ENCODE data around the gene BABAM2. TPM values are rescaled to one million over a fixed set of nuclear protein-coding genes. Genes with fewer than 3 reads are reported as not detected.

The BABAM2 gene
- polyA plus RNA-seq, 1 experiment, result 32.6 TPM

GRCh38 chr2:28291811-28292440 is 401.4 kb downstream of the BABAM2 start:
- POLR2A ChIA-PET, result no interaction called here
- CTCF ChIA-PET, result no interaction called here
- Histone ChIP-seq H3K27me3 (ENCODE audit: control insufficient read depth, insufficient read depth, low read length) (no peaks in the 10 kb centered on the region), H3K36me3 (ENCODE audit: control insufficient read depth, insufficient read depth, low read length) (no peaks in the 10 kb centered on the region), H3K4me3 (ENCODE audit: low read depth, low read length) (no peak overlapping the region)
- DNase-seq (ENCODE audit: low read depth), result no peak
- TF ChIP-seq CTCF (IDR thresholded peaks at IDR 0.05; ENCODE audit: insufficient read depth, low read depth, low read length), result no peak

- ChIA-PET CTCF (no interaction called here), POLR2A (no interaction called here)
- no peak overlapping the region for H3K4me3 ChIP-seq (ENCODE audit: low read depth, low read length)
- no peak for TF ChIP-seq CTCF (IDR thresholded peaks at IDR 0.05; ENCODE audit: insufficient read depth, low read depth, low read length)
- H3K27me3 ChIP-seq (ENCODE audit: control insufficient read depth, insufficient read depth, low read length), result no peaks in the 10 kb centered on the region
- DNase-seq (ENCODE audit: low read depth), result no peak
- H3K36me3 ChIP-seq (ENCODE audit: control insufficient read depth, insufficient read depth, low read length), result no peaks in the 10 kb centered on the region
These were observed 402.0 kb downstream of the BABAM2 start for GRCh38 chr2:28292491-28292890.

GRCh38 chr2:28293416-28293815 is 402.9 kb downstream of the BABAM2 start:
- CTCF ChIA-PET, result no interaction called here
- TF ChIP-seq CTCF (IDR thresholded peaks at IDR 0.05; ENCODE audit: insufficient read depth, low read depth, low read length), result no peak
- no peak for DNase-seq (ENCODE audit: low read depth)
- Histone ChIP-seq H3K27me3 (ENCODE audit: control insufficient read depth, insufficient read depth, low read length) (no peaks in the 10 kb centered on the region), H3K4me3 (ENCODE audit: low read depth, low read length) (no peak overlapping the region), H3K36me3 (ENCODE audit: control insufficient read depth, insufficient read depth, low read length) (no peaks in the 10 kb centered on the region)
- POLR2A ChIA-PET, result interaction anchor here (0.6 kb wide), 1 partner anchor 74 kb away, joined by 3 read pairs; no protein-coding TSS in a partner anchor

- no peak for DNase-seq (ENCODE audit: low read depth)
- CTCF ChIA-PET, result interaction anchor here (0.6 kb wide), 1 partner anchor 13 kb away, joined by 3 read pairs; no protein-coding TSS in a partner anchor
- POLR2A ChIA-PET, result interaction anchor here (1.0 kb wide), 1 partner anchor 103 kb away, joined by 3 read pairs; no protein-coding TSS in a partner anchor
These were observed 403.9 kb downstream of the BABAM2 start for GRCh38 chr2:28294451-28294850.

GRCh38 chr2:28296243-28296642 is 405.7 kb downstream of the BABAM2 start:
- TF ChIP-seq CTCF (IDR thresholded peaks at IDR 0.05; ENCODE audit: insufficient read depth, low read depth, low read length), result no peak
- no peak for DNase-seq (ENCODE audit: low read depth)
- H3K4me3 ChIP-seq (ENCODE audit: low read depth, low read length), result no peak overlapping the region
- H3K27me3 ChIP-seq (ENCODE audit: control insufficient read depth, insufficient read depth, low read length), result no peaks in the 10 kb centered on the region
- no peaks in the 10 kb centered on the region for H3K36me3 ChIP-seq (ENCODE audit: control insufficient read depth, insufficient read depth, low read length)
- ChIA-PET CTCF (interaction anchor here (1.0 kb wide), 1 partner anchor 18 kb away, joined by 3 read pairs; no protein-coding TSS in a partner anchor), POLR2A (interaction anchor here (0.7 kb wide), 1 partner anchor 100 kb away, joined by 3 read pairs; no protein-coding TSS in a partner anchor)

More at GRCh38 chr2:28294451-28294850, 403.9 kb downstream of the BABAM2 start:
- H3K27me3 ChIP-seq (ENCODE audit: control insufficient read depth, insufficient read depth, low read length), result no peaks in the 10 kb centered on the region
- H3K36me3 ChIP-seq (ENCODE audit: control insufficient read depth, insufficient read depth, low read length), result no peaks in the 10 kb centered on the region
- H3K4me3 ChIP-seq (ENCODE audit: low read depth, low read length), result no peak overlapping the region
- no peak for TF ChIP-seq CTCF (IDR thresholded peaks at IDR 0.05; ENCODE audit: insufficient read depth, low read depth, low read length)

Data from BJ (cell line).